Measurements from ENCODE around the gene ZNRF1. TPM values are rescaled to one million over a fixed set of nuclear protein-coding genes. Genes with fewer than 3 reads are reported as not detected.
"Not testable (repeated sequence)": the region's sequence is repeated elsewhere in the genome, so short reads cannot be mapped to it uniquely, and the experiment has no call there.

ZNRF1 gene
- total RNA-seq, result 10 to 100 TPM; 16.7 to 17.5 TPM
- long read RNA-seq, full-length matches to known transcripts, result 1 of 1 reads
- long read RNA-seq, partial matches to known transcripts, result 0 of 1 reads
- long read RNA-seq, other reads (novel, unspliced or antisense), result 0 of 1 reads

DNA sequence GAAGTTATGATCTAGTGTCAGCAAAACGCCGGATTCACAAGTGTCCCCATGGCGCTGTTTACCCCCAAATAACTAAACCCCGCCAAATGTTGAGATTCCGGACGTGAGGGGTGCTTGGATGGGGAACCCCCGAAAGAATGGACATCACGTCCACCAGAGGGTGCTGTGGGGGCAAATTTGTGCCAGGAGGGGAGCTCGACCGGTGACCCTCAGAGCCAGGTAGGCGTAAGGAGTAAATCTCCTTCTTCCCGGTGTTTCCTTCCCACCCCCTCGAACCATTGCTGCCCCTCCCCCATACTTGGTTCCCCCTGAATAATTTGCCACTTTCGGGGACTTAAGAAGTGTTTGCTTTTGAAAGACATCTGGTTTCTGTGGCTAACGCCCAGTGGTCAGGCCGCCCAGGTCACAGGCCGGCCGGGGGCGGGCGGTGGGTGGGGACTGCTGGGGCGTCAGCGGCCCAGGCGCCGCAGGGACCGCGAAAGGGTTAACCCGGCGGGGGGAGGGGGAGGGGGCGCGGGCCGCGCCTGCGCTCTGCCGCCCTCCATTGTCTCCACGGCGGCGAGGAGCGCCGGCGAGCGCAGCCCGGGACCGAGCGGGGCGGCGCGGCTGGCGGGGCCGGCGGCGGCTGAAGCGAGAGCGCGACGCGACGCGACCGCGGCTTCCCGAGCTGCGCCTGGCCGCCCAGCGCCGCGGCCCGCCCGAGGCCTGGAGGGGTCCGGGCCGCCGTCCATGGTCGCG lies at the start of gene ZNRF1:
ZNRF1 (plus strand) TSS at position 544 of the 738 bp plus-strand sequence. CDS start 648 bp downstream, outside the sequence.
- DNase-seq, result peak; percentile 87
- ATAC-seq, result peak; percentile 86 to 88
- intact Hi-C loops (cut with DNase I), result loop anchor here (1.0 to 2.0 kb wide), 2 partner anchors 112 to 113 kb away; no protein-coding TSS in a partner anchor

DNA sequence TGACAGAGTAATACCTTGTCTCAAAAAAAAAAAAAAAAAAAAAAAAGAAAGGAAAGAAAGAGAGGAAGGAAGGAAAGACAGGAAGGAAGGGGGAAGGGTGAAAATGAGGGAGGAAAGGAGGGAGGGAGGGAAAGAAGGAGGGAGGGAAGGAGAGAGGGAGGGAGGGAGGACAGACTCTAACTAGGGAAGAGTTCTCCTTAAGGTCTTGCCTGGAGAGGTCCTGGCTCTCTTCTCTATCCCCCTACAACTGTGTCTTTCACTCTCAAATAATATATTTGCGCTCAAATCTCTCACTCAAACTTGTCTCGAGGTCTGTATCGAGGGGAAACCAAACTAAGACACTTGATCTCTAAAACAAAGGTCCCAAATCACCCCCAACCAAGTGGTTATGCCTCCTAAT lies 49.5 kb upstream of the ZNRF1 start:
- DNase-seq, result no peak
- no peak for ATAC-seq
- intact Hi-C loops (cut with DNase I), result no loop called here

DNA sequence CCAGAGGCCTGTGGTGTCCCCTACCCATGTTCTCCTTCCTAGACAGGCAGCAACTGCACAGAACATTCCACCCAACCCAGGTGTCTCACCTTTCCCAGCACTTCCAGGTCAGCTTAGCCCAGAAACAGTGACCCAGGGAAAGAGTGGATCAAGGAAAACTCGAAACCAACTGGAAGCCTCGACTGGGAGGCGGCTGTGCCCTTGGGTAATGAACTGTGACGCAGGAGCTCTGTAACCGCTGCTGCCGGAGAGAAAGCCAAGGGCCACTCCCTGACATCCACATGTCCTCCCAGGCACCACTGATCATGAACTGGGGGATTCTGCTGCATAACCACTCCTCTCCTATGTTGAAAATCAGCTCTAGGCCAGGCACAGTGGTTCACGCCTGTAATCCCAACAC lies 48.3 kb upstream of the ZNRF1 start:
- DNase-seq (no peak), ATAC-seq (no peak)
- intact Hi-C loops (cut with DNase I), result no loop called here

DNA sequence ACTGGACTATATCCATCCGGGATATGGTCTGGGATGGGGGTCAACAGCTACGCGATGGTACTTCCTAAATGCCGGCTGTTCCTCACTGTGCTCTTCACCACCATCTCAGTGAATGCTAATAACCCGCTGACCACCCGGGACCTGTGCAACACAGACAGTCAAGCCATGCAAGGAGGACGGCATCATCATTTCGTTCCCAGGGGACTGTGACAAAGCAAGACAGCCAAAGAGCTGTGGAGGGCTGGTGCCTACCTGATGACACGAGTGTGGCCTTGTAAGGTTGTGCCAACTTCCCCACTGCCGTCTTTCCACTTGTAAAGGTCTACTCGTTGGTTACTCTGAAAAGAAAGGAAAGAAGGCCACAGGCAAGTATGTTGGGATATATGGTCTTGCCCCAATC lies 47.6 kb upstream of the ZNRF1 start:
- intact Hi-C loops (cut with DNase I), result no loop called here
- DNase-seq, result no peak
- ATAC-seq, result no peak

DNA sequence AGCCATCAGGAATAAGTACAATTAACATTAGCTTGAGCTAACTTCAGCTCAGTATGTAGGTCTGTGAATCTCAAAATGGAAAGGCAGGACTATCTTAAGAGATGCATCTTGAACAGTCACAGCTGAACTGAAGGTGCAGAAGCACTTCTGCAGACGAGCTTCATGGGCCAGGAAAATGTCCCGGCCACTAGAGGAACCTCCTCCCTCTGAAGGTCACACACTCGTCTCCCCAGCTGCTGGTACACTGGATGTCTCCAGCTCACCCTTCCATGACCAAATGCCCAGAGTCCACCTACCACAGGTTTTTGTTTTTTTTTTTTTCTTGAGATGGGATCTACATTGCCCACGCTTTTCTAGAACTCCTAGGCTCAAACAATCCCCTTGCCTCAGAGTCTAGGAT lies 47.1 kb upstream of the ZNRF1 start:
- no peak for ATAC-seq
- intact Hi-C loops (cut with DNase I), result no loop called here
- no peak for DNase-seq

DNA sequence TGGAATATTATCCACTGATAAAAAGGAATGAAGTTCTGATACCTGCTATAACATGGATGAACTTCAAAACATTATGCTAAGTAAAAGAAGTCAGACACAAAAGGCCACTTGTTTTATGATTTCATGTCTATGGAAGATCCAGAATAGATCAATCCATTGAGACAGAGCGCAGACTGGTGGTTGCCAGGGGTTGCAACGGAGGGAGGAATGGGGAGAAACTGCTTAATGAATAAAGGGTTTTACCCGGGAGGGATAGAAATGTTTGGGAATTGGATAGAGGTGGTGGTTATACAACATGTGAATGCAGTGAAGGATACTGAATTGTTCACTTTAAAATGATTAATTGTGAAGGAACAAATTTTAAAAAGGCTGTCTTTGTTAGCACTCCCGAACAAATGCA lies 44.1 kb upstream of the ZNRF1 start:
- ATAC-seq (no peak), DNase-seq (no peak)
- intact Hi-C loops (cut with DNase I), result no loop called here

DNA sequence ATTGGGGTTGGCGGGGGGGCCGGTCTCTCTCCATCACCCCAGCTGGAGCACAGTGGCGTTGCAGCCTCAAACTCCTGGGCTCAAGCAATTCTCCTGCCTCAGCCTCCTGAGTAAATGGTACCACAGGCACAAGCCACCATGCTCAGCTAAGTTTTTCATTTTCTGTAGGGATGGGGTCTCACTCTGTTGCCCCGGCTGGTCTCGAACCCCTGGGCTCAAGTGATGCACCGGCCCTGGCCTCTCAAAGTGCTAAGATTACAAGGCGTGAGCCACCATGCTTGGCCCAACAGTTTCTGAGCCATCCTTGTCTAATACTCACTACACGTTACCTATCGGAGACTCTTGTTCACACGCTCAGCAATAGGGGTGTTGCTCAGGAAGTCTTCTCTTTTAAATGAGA lies 25.5 kb upstream of the ZNRF1 start:
- intact Hi-C loops (cut with DNase I), result no loop called here
- DNase-seq, result no peak
- ATAC-seq, result no peak

DNA sequence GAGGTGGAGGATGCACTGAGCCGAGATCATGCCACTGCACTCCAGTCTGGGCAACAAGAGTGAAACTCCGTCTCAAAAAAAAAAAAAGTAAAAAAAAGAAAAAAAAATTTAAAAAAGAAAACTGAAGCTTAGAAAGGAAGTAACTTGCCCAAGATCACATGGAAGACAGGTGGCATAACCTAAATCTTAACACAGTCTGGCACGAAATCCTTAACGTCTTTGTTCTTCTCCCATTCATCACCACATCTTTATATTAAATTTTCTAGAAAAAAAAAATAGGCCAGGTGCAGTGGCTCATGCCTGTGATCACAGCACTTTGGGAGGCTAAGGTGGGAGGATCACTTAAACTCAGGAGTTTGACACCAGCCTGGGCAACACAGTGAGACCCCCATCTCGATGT lies 23.2 kb upstream of the ZNRF1 start:
- DNase-seq (no peak), ATAC-seq (no peak)
- intact Hi-C loops (cut with DNase I), result no loop called here

DNA sequence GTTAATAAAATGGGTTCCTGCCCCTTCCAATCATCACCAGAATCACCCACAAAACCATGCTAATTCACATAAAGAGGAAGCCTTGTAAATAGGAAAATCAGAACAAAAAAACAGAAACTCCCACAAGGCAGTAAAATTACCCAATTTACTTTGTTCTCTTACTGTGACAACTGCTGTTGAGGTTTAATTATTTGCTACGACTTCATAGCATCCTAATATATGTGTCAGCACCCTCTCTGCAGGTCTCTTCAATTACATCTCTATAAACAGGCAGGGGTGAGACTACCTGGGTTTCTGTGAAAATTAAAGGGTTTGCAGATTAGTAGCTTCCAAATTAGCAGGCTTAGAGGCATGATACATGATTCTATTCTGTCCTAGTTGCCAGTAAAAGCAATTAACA lies 16.6 kb upstream of the ZNRF1 start:
- ATAC-seq (no peak), DNase-seq (no peak)
- intact Hi-C loops (cut with DNase I), result no loop called here

DNA sequence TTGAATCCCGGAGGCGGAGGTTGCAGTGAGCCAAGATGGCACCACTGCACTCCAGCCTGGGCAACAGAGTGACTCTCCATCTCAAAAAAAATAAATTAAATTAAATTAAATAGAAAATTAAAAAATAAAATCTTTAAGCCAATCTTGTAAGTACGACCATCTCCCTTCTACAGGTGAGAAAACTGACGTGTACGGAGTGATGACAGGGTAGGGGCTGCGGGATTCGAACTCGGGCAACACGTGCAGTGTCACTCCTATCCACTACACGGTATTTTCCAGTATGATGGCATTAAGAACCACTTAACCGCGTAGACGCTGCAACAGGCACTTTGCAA lies 14.7 kb upstream of the ZNRF1 start:
- intact Hi-C loops (cut with DNase I), result no loop called here
- DNase-seq (no peak), ATAC-seq (no peak)

DNA sequence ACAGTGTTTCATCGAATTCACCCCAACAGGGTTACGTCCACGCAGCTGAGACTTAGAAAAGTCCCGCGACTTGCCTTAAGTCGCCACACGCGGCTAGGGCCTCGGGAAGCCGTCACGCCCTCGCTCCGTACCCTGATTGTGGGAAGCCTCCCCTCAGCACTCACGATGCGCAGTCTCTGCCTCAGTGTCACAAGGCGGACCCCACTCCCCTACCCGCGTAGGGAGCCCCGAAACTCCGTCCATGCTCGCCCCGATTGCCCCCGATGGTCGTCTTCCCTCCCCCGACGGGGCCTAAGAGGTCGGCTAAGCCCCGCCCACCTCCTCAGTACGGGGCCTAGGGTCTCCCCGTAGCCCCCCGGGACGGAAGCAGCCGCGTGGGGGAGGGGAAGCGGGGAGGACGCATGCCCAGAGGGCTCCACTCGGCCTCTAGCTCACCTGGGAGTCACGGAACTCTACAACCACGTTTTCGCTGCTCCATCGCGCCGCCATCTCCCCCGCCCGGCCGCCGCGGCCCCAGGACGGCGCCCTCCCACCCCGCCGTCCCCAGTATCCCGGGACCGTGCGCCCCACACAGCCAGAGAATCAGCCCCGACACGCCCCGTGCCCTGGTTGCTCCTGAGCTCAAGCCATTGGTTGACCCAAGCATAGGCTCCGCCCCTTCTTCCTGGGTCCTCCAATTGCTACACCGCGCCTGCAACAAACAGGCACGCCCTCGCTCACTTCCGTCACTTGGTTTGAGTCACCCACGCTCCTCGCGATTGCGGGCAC lies 14.1 kb upstream of the ZNRF1 start, which contains the start of gene WDR59:
WDR59 (minus strand) TSS at position 595 of the 768 bp plus-strand sequence; CDS start at position 489, 106 bp downstream.
- DNase-seq (peak; percentile 100), ATAC-seq (peak; percentile 100)
- intact Hi-C loops (cut with DNase I), result no loop called here

DNA sequence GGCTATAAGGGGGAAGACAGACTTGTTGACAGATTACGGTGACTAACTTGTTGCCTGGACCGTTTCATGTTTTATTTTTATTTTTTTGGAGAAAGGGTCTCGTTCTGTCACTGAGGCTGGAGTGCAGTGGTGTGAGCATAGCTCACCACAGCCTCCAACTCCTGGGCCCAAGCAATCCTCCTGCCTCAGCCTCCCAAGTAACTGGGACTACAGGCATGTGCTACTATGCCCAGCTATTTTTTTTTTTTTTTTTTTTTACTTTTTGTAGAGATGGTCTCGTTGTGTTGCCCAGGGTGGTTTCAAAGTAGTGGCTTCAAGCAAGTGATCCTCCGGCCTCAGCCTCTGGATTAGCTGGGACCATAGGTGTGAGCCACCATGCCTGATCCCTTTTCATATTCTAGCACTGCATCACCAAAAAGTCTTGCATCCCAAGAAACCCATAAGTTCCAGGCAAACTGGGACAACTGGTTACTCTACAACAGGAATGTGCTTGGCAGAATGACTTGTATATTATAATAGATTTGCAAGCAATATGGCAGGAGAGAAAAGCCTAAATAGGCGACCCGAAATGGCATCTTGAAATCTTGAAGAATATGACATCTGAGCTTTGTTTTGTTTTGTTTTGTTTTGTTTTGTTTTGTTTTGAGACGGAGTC lies 11.7 kb upstream of the ZNRF1 start:
- ATAC-seq (no peak), DNase-seq (no peak)
- intact Hi-C loops (cut with DNase I), result no loop called here

DNA sequence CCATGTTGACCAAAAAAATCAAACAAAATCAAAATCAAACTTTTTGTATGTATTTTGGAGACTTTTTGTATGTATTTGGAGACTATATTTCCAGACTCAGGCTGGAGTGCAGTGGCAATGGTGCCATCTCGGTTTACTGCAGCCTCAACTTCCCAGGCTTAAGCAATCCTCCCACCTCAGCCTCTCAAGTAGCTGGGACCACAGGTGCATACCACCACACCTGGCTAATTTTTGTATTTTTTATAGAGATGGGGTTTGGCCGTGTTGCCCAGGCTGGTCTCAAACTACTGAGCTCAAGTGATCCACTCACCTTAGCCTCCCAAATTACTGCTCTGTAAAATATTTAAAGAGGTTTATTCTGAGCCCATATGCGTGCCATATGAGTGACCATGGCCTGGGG lies 9.0 kb upstream of the ZNRF1 start:
- ATAC-seq; intact Hi-C loops (cut with DNase I); DNase-seq: not testable (repeated sequence)

DNA sequence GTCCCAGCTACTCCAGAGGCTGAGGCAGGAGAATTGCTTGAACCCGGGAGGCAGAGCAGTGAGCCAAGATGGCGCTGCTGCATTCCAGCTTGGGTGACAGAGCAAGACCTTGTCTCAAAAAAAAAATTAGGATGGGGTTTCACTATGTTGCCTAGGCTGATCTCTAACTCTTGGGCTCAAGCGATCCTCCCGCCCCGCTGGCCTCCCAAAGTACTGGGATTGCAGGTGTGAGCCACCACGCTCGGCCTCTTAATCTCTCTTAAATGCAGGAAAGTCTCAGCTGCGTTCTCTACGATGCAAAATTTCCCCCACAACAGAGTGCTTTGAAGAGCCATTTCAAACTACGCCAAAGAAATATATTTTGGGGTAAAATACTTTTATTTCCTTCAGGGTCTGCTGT lies 8.0 kb upstream of the ZNRF1 start:
- ATAC-seq (no peak), DNase-seq (no peak)
- intact Hi-C loops (cut with DNase I), result no loop called here

DNA sequence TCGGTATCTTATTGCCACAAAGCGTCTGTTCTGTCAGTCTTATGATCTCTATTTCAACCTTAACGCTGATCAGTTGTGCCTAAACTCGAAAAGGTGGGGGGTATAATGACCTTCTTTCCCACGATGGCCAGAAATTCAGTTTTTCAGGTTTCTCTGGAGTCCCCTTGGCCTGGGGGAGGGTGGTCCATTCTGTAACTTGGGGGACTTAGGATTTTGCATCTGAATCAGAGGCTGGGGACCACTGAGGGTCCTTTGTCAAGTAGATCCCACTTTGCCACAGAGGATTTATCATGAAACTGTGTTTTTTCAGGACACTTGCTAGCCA lies 7.6 kb upstream of the ZNRF1 start:
- no peak for DNase-seq
- no peak for ATAC-seq
- intact Hi-C loops (cut with DNase I), result no loop called here

DNA sequence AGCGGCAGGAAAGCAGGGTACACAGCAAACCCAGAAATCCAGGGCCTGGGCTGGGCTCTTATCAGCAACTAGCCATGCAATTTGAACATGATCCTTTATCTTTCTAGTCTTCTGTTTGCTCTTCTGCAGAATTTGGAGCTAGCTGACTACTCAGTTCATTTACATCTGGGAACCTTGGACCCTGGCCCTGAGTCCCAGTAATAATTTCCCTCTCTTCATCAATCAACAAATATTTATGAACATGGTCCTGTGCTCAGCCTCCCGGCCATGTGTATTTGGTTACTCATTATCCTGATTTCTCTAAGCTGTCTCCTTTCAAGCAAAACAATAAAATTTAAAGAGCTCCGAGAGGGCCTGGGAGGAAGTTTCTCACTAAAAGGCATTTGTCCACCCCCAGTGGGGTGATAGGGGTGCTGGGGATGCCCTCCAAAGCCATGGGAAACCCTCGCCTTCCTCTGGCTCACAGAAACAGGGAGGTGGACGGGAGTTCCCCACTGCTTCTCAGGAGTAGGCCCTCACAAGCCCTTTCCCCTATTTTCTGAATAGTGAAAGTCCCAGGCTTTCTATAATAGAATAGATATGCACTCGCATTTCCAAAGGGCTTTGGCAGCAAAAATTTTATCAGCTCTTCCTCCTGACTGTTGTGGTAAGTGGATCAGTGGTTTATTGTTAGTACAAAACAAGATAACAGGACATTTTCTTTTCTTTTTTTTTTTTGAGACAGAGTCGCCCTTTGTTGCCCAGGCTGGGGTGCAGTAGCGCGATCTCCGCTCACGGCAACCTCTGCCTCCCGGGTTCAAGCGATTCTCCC lies 7.0 kb upstream of the ZNRF1 start:
- DNase-seq (no peak), ATAC-seq (peak; percentile 14 to 54)

DNA sequence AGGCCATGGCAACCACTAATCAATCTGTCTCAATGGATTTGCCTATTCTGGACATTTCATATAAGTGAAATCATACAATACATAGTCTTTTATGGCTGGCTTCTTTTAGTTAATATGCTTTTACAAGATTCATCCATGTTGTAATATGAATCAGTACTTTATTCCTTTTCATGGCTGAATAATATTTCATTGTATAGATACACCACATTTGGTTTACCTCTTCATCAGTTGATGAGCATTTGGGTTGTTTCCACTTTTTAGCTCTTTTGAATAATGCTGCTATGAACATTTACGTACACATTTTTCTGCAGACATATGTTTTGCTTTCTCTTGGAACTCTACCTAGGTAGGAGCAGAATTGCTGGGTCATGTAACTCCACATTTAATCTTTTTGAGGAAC lies 2.8 kb upstream of the ZNRF1 start:
- intact Hi-C loops (cut with DNase I), result no loop called here
- no peak for ATAC-seq
- no peak for DNase-seq

More for the DNA sequence above, 7.0 kb upstream of the ZNRF1 start:
- intact Hi-C loops (cut with DNase I), result no loop called here

DNA sequence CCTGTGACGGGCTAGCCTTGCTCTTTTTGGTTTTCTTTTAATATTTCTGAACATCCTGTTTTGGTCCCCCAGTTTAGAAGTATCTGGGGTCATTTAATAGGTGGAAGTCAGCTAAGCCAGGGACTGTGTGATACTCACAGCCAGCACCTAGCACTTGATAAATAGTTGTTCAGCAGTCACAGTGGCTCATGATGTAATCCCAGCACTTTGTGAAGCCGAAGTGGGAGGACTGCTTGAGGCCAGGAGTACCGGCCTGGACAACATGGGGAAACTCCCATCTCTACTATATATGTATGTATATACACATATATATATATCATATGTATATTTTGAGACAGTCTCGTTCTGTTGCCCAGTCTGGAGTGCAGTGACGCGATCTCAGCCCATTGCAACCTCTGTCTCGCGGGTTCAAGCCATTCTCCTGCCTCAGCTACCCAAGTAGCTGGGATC lies 1.8 kb upstream of the ZNRF1 start:
- intact Hi-C loops (cut with DNase I), result no loop called here
- DNase-seq (no peak), ATAC-seq (no peak)

DNA sequence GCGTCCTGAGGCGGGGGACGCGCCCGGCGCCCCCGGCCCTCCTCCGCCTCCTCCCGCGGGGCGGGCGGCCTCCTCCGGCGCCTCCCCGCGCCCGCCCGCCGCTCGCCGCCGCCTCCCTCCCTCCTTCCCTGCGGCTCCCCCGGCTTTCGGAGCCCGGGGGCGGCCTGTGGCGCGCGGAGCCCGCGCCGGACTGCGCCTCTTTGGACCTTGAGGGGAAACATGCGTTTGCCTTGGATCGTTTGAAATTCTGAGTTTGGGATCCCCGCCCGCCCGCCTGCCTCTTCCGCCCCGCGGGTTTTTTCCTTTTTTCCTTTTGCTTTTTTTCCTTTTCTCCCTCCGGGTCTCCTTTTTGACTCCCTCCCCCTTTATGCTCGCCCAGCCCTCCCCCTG lies 390 bp downstream of the ZNRF1 start:
- DNase-seq (peak; percentile 46), ATAC-seq (peak; percentile 27 to 49)
- intact Hi-C loops (cut with DNase I), result loop anchor here in 1 of 2 donors (2.0 kb wide), 1 partner anchor 112 kb away; no protein-coding TSS in a partner anchor

All from left cardiac atrium (tissue), 4 donors.